SK-N-SH treated with all-trans-retinoic acid at 6 μM for 48 hours (cell line): ENCODE data around the gene TMED10.

Experiments used
- ATAC-seq: fragments of 200-7000 bp; cut with Tn5 transposase; 3 replicates; pipeline ENCODE4 v1.9.1; 2020; ENCODE audit warnings: mild to moderate bottlenecking, moderate library complexity
- ARNTL ChIP-seq: fragments of 450-650 bp; formaldehyde crosslinking; IDR thresholded peaks from 2 replicates; pipeline ENCODE4 v1.5.0; 2020; ENCODE audit warnings: low read depth, mild to moderate bottlenecking, moderate library complexity, borderline replicate concordance
- BACH2 ChIP-seq: fragments of 250-450 bp; sonication (Bioruptor Pico); IDR thresholded peaks from 2 replicates; pipeline ENCODE4 v1.9.0; 2021; ENCODE audit warnings: mild to moderate bottlenecking, borderline replicate concordance
- CREB5 ChIP-seq: fragments of 250-450 bp; sonication (Bioruptor Pico); IDR thresholded peaks from 2 replicates; pipeline ENCODE4 v1.5.1; 2020; ENCODE audit warnings: low read depth, mild to moderate bottlenecking, moderate library complexity
- CSDC2 ChIP-seq: fragments of 250-450 bp; sonication (Bioruptor Pico); IDR thresholded peaks from 2 replicates; pipeline ENCODE4 v1.5.0; 2020; ENCODE audit warnings: mild to moderate bottlenecking, moderate library complexity
- CSRNP3 ChIP-seq: fragments of 250-450 bp; sonication (Bioruptor Pico); IDR thresholded peaks from 2 replicates; pipeline ENCODE4 v1.5.1; 2021; ENCODE audit warnings: mild to moderate bottlenecking, moderate library complexity
- ESRRG ChIP-seq: fragments of 250-450 bp; sonication (Bioruptor Pico); IDR thresholded peaks from 2 replicates; pipeline ENCODE4 v1.6.1; 2021; ENCODE audit warnings: mild to moderate bottlenecking
- ISL1 ChIP-seq: fragments of 250-450 bp; sonication (Bioruptor Pico); IDR thresholded peaks from 2 replicates; pipeline ENCODE4 v2.1.2; 2022; ENCODE audit warnings: mild to moderate bottlenecking, moderate library complexity
- OSR1 ChIP-seq: fragments of 250-450 bp; sonication (Bioruptor Pico); IDR thresholded peaks from 2 replicates; pipeline ENCODE4 v1.8.0; 2022; ENCODE audit warnings: moderate library complexity, mild to moderate bottlenecking, inconsistent platforms
- POU6F1 ChIP-seq: fragments of 250-450 bp; sonication (Bioruptor Pico); IDR thresholded peaks from 2 replicates; pipeline ENCODE4 v1.8.0; 2021; ENCODE audit warnings: low read depth, mild to moderate bottlenecking, moderate library complexity, borderline replicate concordance
- SNAI2 ChIP-seq: fragments of 250-450 bp; sonication (Bioruptor Pico); IDR thresholded peaks from 2 replicates; pipeline ENCODE4 v1.5.0; 2020; ENCODE audit warnings: mild to moderate bottlenecking, moderate library complexity
- TCF4 ChIP-seq: fragments of 250-450 bp; sonication (Bioruptor Pico); IDR thresholded peaks from 2 replicates; pipeline ENCODE4 v1.8.0; 2021; ENCODE audit warnings: mild to moderate bottlenecking, moderate library complexity, borderline replicate concordance
- TOX ChIP-seq: fragments of 250-450 bp; sonication (Bioruptor Pico); IDR thresholded peaks from 2 replicates; pipeline ENCODE4 v1.8.0; 2021; ENCODE audit warnings: mild to moderate bottlenecking, moderate library complexity, borderline replicate concordance
- TSHZ2 ChIP-seq: fragments of 250-450 bp; sonication (Bioruptor Pico); IDR thresholded peaks from 2 replicates; pipeline ENCODE4 v1.5.0; 2020; ENCODE audit warnings: mild to moderate bottlenecking, moderate library complexity
- ZC3H10 ChIP-seq: fragments of 250-450 bp; sonication (Bioruptor Pico); IDR thresholded peaks from 2 replicates; pipeline ENCODE4 v1.5.1; 2021; ENCODE audit warnings: mild to moderate bottlenecking, moderate library complexity
- ZFP3 ChIP-seq: fragments of 250-450 bp; sonication (Bioruptor Pico); IDR thresholded peaks from 2 replicates; pipeline ENCODE4 v1.5.0; 2020; ENCODE audit warnings: mild to moderate bottlenecking, moderate library complexity
- ZFP30 ChIP-seq: fragments of 450-650 bp; formaldehyde crosslinking; IDR thresholded peaks from 2 replicates; pipeline ENCODE4 v1.5.0; 2022; ENCODE audit warnings: mild to moderate bottlenecking, moderate library complexity
- ZNF565 ChIP-seq: fragments of 450-650 bp; formaldehyde crosslinking; conservative IDR thresholded peaks from 2 replicates; pipeline ENCODE4 v1.5.0; 2020; ENCODE audit warnings: low read depth, mild to moderate bottlenecking, moderate library complexity
- ZNF70 ChIP-seq: fragments of 450-650 bp; formaldehyde crosslinking; IDR thresholded peaks from 2 replicates; pipeline ENCODE4 v1.5.0; 2020; ENCODE audit warnings: mild to moderate bottlenecking, moderate library complexity
- ZNF8 ChIP-seq: fragments of 450-650 bp; formaldehyde crosslinking; IDR thresholded peaks from 2 replicates; pipeline ENCODE4 v1.5.0; 2020; ENCODE audit warnings: mild to moderate bottlenecking, moderate library complexity

Gene TMED10

GRCh38 chr14:75144944-75145343 lies 31.5 kb downstream of the TMED10 start:
- ATAC-seq: no peak
- TF ChIP-seq ISL1 (CRISPR knock-in tag) (no peak), ZC3H10 (CRISPR knock-in tag) (no peak), BACH2 (CRISPR knock-in tag) (no peak), ZNF8 (CRISPR knock-in tag) (no peak), TSHZ2 (CRISPR knock-in tag) (no peak), ZFP30 (CRISPR knock-in tag) (no peak), SNAI2 (no peak), CSDC2 (CRISPR knock-in tag) (no peak)

- TF ChIP-seq ISL1 (CRISPR knock-in tag) (no peak), ZNF8 (CRISPR knock-in tag) (no peak), CREB5 (CRISPR knock-in tag) (no peak)
- no peak for ATAC-seq
These were observed 32.5 kb downstream of the TMED10 start for GRCh38 chr14:75143761-75144527.

GRCh38 chr14:75142494-75142893 lies 33.9 kb downstream of the TMED10 start:
- ATAC-seq: no peak; the same call in 2 of the 3 replicates
- TF ChIP-seq ZNF8 (CRISPR knock-in tag) (no peak), ISL1 (CRISPR knock-in tag) (no peak), POU6F1 (no peak), ZFP30 (CRISPR knock-in tag) (no peak), ZFP3 (CRISPR knock-in tag) (no peak), TOX (CRISPR knock-in tag) (no peak), CSRNP3 (CRISPR knock-in tag) (no peak), OSR1 (no peak), ARNTL (no peak), ESRRG (CRISPR knock-in tag) (no peak), CREB5 (CRISPR knock-in tag) (no peak), CSDC2 (CRISPR knock-in tag) (no peak), BACH2 (CRISPR knock-in tag) (no peak), ZC3H10 (CRISPR knock-in tag) (no peak), ZNF565 (CRISPR knock-in tag) (no peak), TSHZ2 (CRISPR knock-in tag) (no peak), TCF4 (no peak), SNAI2 (no peak), ZNF70 (CRISPR knock-in tag) (no peak)
- TF ChIP-seq, all 23 proteins: peak for 0
